Retinal pigment epithelial cell (primary cell): ENCODE data around the gene MUCL3.
"Not testable (repeated sequence)": the region's sequence is repeated elsewhere in the genome, so short reads cannot be mapped to it uniquely, and the experiment has no call there.

Source experiments
- DNase-seq: peaks from one replicate; pipeline ENCODE4 v3.0.0-alpha.2; 2010; ENCODE audit warnings: low read depth
- H3K4me3 ChIP-seq: 2 replicates; pipeline ENCODE4 v1.5.1; 2011; ENCODE audit warnings: mild to moderate bottlenecking, low read length, control low read depth, moderate library complexity
- TF ChIP-seq, protein P1 (sequence below): conservative IDR thresholded peaks from 2 replicates; pipeline ENCODE4 v1.5.1; 2011; ENCODE audit warnings: low read depth, low read length, control low read depth, inconsistent platforms

The MUCL3 gene

DNA sequence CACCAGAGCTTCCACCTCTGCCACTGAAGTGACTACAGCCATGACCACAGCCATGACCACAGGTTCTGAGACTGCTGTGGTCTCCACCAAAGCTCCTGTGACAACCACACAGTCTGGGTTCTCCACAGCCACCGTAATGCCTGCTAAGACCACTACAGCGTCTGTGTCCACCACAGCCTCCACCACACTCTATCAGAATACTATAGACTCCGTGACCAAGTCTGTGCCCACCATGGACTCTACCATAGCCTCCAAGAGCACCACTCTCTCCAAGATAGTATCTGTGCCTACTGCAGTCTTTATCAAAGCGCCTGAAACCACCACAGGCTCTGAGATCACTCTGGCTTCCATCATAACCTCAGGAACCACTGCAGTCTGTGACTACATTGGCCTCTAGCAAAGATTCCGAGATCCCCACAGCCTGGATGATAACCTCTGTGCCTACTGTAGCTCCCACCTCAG is 24.4 kb downstream of the MUCL3 start:
- TF ChIP-seq, protein P1, sequence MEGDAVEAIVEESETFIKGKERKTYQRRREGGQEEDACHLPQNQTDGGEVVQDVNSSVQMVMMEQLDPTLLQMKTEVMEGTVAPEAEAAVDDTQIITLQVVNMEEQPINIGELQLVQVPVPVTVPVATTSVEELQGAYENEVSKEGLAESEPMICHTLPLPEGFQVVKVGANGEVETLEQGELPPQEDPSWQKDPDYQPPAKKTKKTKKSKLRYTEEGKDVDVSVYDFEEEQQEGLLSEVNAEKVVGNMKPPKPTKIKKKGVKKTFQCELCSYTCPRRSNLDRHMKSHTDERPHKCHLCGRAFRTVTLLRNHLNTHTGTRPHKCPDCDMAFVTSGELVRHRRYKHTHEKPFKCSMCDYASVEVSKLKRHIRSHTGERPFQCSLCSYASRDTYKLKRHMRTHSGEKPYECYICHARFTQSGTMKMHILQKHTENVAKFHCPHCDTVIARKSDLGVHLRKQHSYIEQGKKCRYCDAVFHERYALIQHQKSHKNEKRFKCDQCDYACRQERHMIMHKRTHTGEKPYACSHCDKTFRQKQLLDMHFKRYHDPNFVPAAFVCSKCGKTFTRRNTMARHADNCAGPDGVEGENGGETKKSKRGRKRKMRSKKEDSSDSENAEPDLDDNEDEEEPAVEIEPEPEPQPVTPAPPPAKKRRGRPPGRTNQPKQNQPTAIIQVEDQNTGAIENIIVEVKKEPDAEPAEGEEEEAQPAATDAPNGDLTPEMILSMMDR: no peak
- no peak overlapping the region for H3K4me3 ChIP-seq
- DNase-seq: no peak

DNA sequence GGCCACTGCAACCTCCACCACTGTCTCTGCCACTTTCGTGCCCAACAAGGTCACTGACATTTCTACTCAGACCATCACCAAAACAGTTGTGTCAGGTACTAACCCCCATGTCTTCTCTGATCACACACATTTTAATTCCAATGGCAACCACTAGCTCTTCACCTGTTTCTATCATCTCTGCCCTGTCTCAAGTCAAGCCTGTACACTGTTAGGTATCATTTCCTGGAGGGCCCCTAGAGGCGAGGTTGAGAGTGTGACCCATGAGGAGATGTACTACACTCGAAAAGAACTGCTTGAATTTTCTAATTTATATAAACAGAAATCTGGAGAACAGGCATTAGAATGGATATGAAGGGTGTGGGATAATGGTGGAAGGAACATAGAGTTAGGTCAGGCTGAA is 25.4 kb downstream of the MUCL3 start:
- H3K4me3 ChIP-seq: no peak overlapping the region
- DNase-seq: no peak
- TF ChIP-seq, protein P1: no peak

DNA sequence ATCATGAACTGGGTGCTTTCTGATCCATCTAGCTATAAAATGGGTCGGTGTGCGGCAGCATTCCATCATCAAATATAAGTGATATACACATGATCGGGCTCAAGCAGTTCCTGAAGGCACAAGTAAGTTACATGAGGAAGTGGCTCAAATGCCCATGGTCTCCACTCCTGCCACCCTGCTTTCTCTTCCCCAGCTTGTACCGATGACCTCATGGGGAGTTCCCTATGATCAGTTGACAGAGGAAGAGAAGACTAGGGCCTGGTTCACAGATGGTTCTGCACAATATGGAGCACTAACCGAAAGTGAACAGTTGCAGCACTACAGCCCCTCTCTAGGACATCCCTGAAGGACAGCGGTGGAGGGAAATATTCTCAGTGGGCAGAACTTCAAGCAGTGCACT is 28.4 kb downstream of the MUCL3 start:
- H3K4me3 ChIP-seq, DNase-seq: not testable (repeated sequence)

DNA sequence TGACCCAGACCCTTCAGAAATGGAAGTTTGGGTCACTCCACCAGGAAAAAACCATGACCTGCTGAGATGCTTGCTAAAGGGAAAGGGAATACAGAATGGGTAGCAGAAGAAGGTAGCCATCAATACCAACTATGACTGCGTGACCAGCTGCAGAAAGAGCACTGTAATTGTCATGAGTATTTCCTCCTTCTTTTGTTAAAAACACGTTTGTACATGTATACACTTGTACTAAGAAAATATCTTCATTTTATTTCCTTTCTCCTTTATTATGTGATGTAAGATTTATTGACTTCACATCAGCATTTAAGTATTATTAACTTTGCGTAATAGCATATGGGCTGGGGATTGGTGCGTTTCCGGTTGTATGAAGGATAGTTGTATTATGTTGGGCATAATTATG is 30.2 kb downstream of the MUCL3 start:
- DNase-seq: no peak
- TF ChIP-seq, protein P1: no peak
- H3K4me3 ChIP-seq: no peak overlapping the region

DNA sequence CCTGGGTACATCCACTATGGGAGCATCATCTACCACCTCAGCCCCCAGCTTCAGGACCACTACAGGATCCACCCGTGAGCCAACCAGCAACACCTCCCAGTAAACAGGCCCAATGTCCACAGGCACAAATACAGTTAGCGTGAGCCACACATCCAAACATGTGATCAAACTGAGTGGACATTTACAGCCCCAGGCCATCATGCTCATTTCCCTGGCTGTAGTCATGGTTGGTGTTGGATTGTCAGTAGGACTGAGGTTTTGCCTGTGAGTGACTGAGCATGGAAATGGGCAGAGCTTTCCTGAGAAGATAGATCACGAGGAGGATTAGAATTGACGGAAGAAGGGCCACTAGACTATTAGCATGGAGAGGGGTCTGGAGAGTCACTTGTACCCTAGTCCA is 32.0 kb downstream of the MUCL3 start:
- DNase-seq: no peak
- TF ChIP-seq, protein P1: no peak
- no peak overlapping the region for H3K4me3 ChIP-seq

DNA sequence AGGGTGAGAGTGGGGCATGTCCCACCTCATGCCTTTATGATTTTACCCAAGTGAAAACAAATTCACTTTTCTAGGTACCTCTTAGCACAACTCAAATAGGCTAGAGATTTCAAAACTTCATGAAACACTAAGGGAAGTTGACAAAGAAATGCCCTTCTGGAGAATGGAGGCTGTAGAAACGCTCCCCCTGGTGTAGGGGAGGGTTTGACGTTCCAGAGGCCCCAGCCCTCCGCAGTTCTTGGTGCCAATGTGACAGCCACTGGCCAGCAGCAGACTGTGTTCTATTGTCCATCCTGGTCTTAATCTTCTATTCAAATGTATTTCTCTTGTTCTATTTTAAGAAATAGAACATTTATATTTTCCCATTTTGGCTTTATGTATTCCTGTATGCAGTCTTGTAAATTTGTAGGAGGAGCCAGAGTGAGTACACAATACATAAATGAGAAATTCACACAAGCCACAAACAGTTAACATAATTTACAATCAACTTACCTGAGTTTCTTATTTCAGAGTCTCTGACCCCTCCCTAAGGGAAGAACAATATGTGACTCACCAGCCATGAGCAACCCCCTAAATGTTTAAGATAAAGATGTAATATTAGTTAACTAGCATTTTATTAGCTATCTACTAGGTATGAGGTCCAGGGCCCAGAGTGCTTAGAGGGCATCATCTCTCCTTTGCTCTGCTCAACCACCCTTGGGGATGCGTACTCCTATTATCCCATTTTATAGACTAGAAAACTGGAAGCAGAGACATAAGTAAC is 33.9 kb downstream of the MUCL3 start:
- TF ChIP-seq, protein P1: no peak
- no peak overlapping the region for H3K4me3 ChIP-seq
- DNase-seq: no peak

DNA sequence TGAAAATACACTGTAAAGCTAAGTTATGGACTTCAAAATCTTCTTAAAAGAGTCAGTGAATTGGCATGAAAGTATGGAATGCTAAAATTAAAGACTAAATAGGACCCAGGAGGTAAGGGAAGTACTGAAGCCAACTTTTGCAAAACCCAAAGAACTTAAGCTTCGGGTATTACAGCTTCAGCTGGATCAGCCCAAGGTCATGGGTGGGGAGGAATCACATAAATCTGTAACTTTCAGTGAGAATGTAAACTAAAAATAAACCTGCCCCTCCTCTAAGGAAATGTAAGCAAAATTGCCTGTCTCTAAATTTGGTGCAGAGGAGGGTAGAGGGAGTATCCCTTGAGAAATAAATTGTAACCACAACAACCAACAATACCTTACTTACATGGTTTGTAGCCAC is 38.4 kb downstream of the MUCL3 start:
- H3K4me3 ChIP-seq: no peak overlapping the region
- TF ChIP-seq, protein P1: no peak
- DNase-seq: no peak
